Right lobe of liver (tissue), 6 donors: ENCODE results near the gene ZIK1. TPM values are rescaled to one million over a fixed set of nuclear protein-coding genes. Genes with fewer than 3 reads are reported as not detected.

Experiments
- ATAC-seq, 4 donors: fragments of 200-7000 bp; cut with Tn5 transposase; one replicate each; pipeline ENCODE4 v1.9.1; 2020; ENCODE audit warnings: mild to moderate bottlenecking in 4 of 4, moderate library complexity in 4 of 4
- DNase-seq, 3 donors: peaks; one replicate each; pipeline ENCODE4 v3.0.0-alpha.2; 2020
- H3K27ac ChIP-seq, 3 donors: fragments of 200-600 bp; one replicate each; pipeline ENCODE4 v1.8.0; 2022
- H3K27me3 ChIP-seq, 2 donors: fragments of 200-600 bp; one replicate each; pipeline ENCODE4 v1.8.0; 2022
- H3K36me3 ChIP-seq, 4 donors: fragments of 200-600 bp; sonication (generic) in 1 of 4; one replicate each; pipeline versions ENCODE4 v1.5.1 to v1.8.0; 2017 to 2022; ENCODE audit warnings: control low read depth in 1 of 4
- H3K4me1 ChIP-seq, 4 donors: fragments of 200-600 bp; sonication (generic) in 1 of 4; one replicate each; pipeline versions ENCODE4 v1.5.1 to v1.8.0; 2017 to 2022; ENCODE audit warnings: control low read depth in 1 of 4
- H3K4me3 ChIP-seq, 3 donors: fragments of 200-600 bp; one replicate each; pipeline ENCODE4 v1.8.0; 2022
- H3K9me3 ChIP-seq, 4 donors: fragments of 200-600 bp; sonication (generic) in 1 of 4; one replicate each; pipeline versions ENCODE4 v1.5.1 to v1.8.0; 2017 to 2022; ENCODE audit warnings: control low read depth in 1 of 4
- CTCF ChIP-seq, 4 donors: fragments of 200-600 bp in 3 of 4; fragments of 450-650 bp in 1 of 4; IDR thresholded peaks; one replicate each; pipeline versions ENCODE4 v1.5.1 to v1.8.0; 2016 to 2022; ENCODE audit warnings: antibody characterized with exemption in 4 of 4, mild to moderate bottlenecking in 2 of 4
- POLR2A ChIP-seq: fragments of 450-650 bp; IDR thresholded peaks from one replicate; pipeline ENCODE4 v1.6.1; 2017; ENCODE audit warnings: antibody characterized with exemption, mild to moderate bottlenecking
- WGBS: methylation state at CpG from one replicate; pipeline ENCODE4 v1.1.6; 2018; ENCODE audit warnings: low coverage, low lambda C conversion rate; ENCODE audit not compliant: insufficient coverage; ENCODE audit errors: missing lambda C conversion rate; 5-methylcytosine and 5-hydroxymethylcytosine counted together
- intact Hi-C, 2 donors: fragments of 100-400 bp; cut with DNase I; formaldehyde crosslinking; loops; one replicate each; pipeline versions ENCODE4 v1.11.2 to v1.14.1; 2022
- total RNA-seq, 6 experiments: library from RNA; depleted of rRNA in 2 of 6; stranded (reverse); fragments of >200 nt in 2 of 6; fragmentation: NEBNext Ultra II Directional in 3 of 6; extraction: Animal tissue kit (Norgen Biotek cat#: 25700) in 3 of 6; gene quantifications; one replicate each; pipeline versions ENCODE4 v1.1.0 to v1.2.4, GENCODE V29; 2016 to 2023
- donor health status: DM: no; HTN: yes; CAD: no.
- donor health status: DM: no; HTN: no; CAD: no.
- donor health status: DM: no; HTN: no; CAD: no.
- donor health status: DM: no; HTN: yes; CAD: no.
- donor health status: DM: no; HTN: yes; CAD: no.

Gene ZIK1
- total RNA-seq, 6 experiments from 2014 or later: 0.31 to 4.2 (median 0.39) TPM

- DNase-seq (no peak), ATAC-seq (no peak)
- no peak overlapping the region for H3K4me3 ChIP-seq
- H3K27me3 ChIP-seq: no peaks in the 10 kb centered on the region
- H3K27ac ChIP-seq: no peak overlapping the region
- TF ChIP-seq POLR2A (no peak), CTCF (IDR thresholded peaks at IDR 0.05) (no peak)
- peaks cover 0 to 22% (median 13%) of the 10 kb centered on the region in 4 donors for H3K36me3 ChIP-seq
- peaks cover 0 to 5% (median 1%) of the 10 kb centered on the region in 4 donors for H3K9me3 ChIP-seq
- peaks cover 0 to 5% (median 0%) of the 10 kb centered on the region in 4 donors for H3K4me1 ChIP-seq
- 88% methylated on average over 5 of the region's 5 CpGs for WGBS
- intact Hi-C loops: no loop called here
Measured at GRCh38 chr19:57557659-57558058, 26.3 kb upstream of the ZIK1 start.

GRCh38 chr19:57558525-57558924 is 25.4 kb upstream of the ZIK1 start:
- 35% methylated on average over 6 of the region's 6 CpGs for WGBS
- DNase-seq (no peak), ATAC-seq (no peak)
- Histone ChIP-seq H3K27me3 (no peaks in the 10 kb centered on the region), H3K9me3 (peaks cover 0 to 3% (median 0%) of the 10 kb centered on the region in 4 donors), H3K4me1 (peaks cover 0 to 5% (median 0%) of the 10 kb centered on the region in 4 donors), H3K36me3 (peaks cover 0 to 16% (median 10%) of the 10 kb centered on the region in 4 donors), H3K4me3 (peak overlapping the region; percentile 82 to 97 (median 85)), H3K27ac (no peak overlapping the region)
- intact Hi-C loops: no loop called here
- TF ChIP-seq CTCF (IDR thresholded peaks at IDR 0.05) (no peak), POLR2A (no peak)

- intact Hi-C loops: no loop called here
- WGBS: under 1% methylated on average over 17 of the region's 22 CpGs
Measured at GRCh38 chr19:57559008-57559403, 24.9 kb upstream of the ZIK1 start.

GRCh38 chr19:57559404-57560025 is 24.4 kb upstream of the ZIK1 start, which contains the start of gene ZNF550:
Gene ZNF550 (minus strand): TSS chr19:57559863. CDS start chr19:57559682, 181 bp downstream.
- 1% methylated on average over 9 of the region's 56 CpGs for WGBS
- intact Hi-C loops: no loop called here
- Histone ChIP-seq H3K36me3 (peaks cover 0 to 9% (median 6%) of the 10 kb centered on the region in 4 donors), H3K27me3 (no peaks in the 10 kb centered on the region), H3K27ac (peak within 1 kb of the TSS in 1 of 3 donors; percentile 11), H3K4me1 (peaks cover 0 to 5% (median 0%) of the 10 kb centered on the region in 4 donors), H3K4me3 (peak within 1 kb of the TSS; percentile 82 to 97 (median 85)), H3K9me3 (peaks cover 0 to 4% (median 0%) of the 10 kb centered on the region in 4 donors)
- peak; percentile 26 for TF ChIP-seq POLR2A
- no peak for TF ChIP-seq CTCF (IDR thresholded peaks at IDR 0.05)
- DNase-seq (peak; percentile 91 to 94 (median 91)), ATAC-seq (peak; percentile 100)

More at GRCh38 chr19:57559008-57559403, 24.9 kb upstream of the ZIK1 start:
- H3K9me3 ChIP-seq: peaks cover 0 to 3% (median 0%) of the 10 kb centered on the region in 4 donors
- no peak for TF ChIP-seq POLR2A
- no peak for TF ChIP-seq CTCF (IDR thresholded peaks at IDR 0.05)
- H3K27ac ChIP-seq: peak overlapping the region in 1 of 3 donors; percentile 11
- no peaks in the 10 kb centered on the region for H3K27me3 ChIP-seq
- peak overlapping the region; percentile 82 to 97 (median 85) for H3K4me3 ChIP-seq
- ATAC-seq (peak; percentile 17 to 40 (median 19)), DNase-seq (no peak)
- H3K4me1 ChIP-seq: peaks cover 0 to 5% (median 0%) of the 10 kb centered on the region in 4 donors
- peaks cover 0 to 12% (median 9%) of the 10 kb centered on the region in 4 donors for H3K36me3 ChIP-seq
